ENCODE measurements around the gene RNF150. TPM values are rescaled to one million over a fixed set of nuclear protein-coding genes. Genes with fewer than 3 reads are reported as not detected.

Gene RNF150
- total RNA-seq, 4 donors from 2014 or later = 33.1 to 53.3 (median 43.6) TPM

GRCh38 chr4:140816806-140817510 lies 316.3 kb downstream of the RNF150 start:
- Histone ChIP-seq H3K36me3 (no peaks in the 10 kb centered on the region), H3K27me3 (no peaks in the 10 kb centered on the region), H3K4me3 (no peak overlapping the region), H3K9me3 (no peaks in the 10 kb centered on the region), H3K27ac (replicated peaks in 1 of 4) (no peak overlapping the region), H3K4me1 (no peaks in the 10 kb centered on the region)
- intact Hi-C loops (cut with DNase I) = no loop called here
- TF ChIP-seq POLR2AphosphoS5 (IDR thresholded peaks at IDR 0.05) (no peak), EP300 (IDR thresholded peaks at IDR 0.05) (no peak), CTCF (IDR thresholded peaks at IDR 0.05) (no peak), POLR2A (IDR thresholded peaks at IDR 0.05; ENCODE audit: low read depth) (no peak)
- WGBS = 92% methylated on average over 5 of the region's 5 CpGs
- DNase-seq (ENCODE audit: extremely low spot score) = no peak

- TF ChIP-seq POLR2AphosphoS5 (IDR thresholded peaks at IDR 0.05) (no peak), CTCF (IDR thresholded peaks at IDR 0.05) (no peak), EP300 (IDR thresholded peaks at IDR 0.05) (no peak), POLR2A (IDR thresholded peaks at IDR 0.05; ENCODE audit: low read depth) (no peak)
- no peaks in the 10 kb centered on the region for H3K27me3 ChIP-seq
- no peaks in the 10 kb centered on the region for H3K36me3 ChIP-seq
- no peaks in the 10 kb centered on the region for H3K9me3 ChIP-seq
- no peak overlapping the region for H3K27ac ChIP-seq (replicated peaks in 1 of 4)
- no peaks in the 10 kb centered on the region for H3K4me1 ChIP-seq
- 86% methylated on average over 2 of the region's 2 CpGs for WGBS
- H3K4me3 ChIP-seq = no peak overlapping the region
- DNase-seq (ENCODE audit: extremely low spot score) = no peak
- intact Hi-C loops (cut with DNase I) = no loop called here
These were observed 319.5 kb downstream of the RNF150 start for GRCh38 chr4:140813804-140814203.

DNA sequence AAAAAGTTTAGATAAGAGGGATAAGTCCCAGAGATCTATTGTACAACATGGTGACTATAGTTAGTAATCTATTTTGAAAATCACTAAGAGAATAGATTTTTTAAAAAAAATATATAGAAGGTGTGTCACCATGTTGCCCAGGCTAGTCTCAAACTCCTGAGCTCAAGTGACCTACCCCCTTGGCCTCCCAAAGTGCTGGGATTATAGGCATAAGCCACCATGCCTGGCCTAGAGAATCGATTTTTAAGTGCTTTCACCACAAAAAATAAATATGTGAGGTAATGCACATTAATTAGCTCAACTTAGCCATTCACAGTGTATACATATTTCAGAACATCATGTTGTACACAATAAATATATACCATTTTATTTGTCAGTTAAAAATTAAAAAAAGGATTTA lies 320.4 kb downstream of the RNF150 start:
- no peak for DNase-seq (ENCODE audit: extremely low spot score)
- intact Hi-C loops (cut with DNase I) = no loop called here
- Histone ChIP-seq H3K27me3 (no peaks in the 10 kb centered on the region), H3K36me3 (no peaks in the 10 kb centered on the region), H3K4me3 (no peak overlapping the region), H3K4me1 (peaks cover 0 to 7% (median 4%) of the 10 kb centered on the region in 4 donors), H3K27ac (replicated peaks in 1 of 4) (no peak overlapping the region), H3K9me3 (no peaks in the 10 kb centered on the region)
- 71% methylated on average over 1 of the region's 1 CpG for WGBS
- TF ChIP-seq POLR2AphosphoS5 (IDR thresholded peaks at IDR 0.05) (no peak), POLR2A (IDR thresholded peaks at IDR 0.05; ENCODE audit: low read depth) (no peak), EP300 (IDR thresholded peaks at IDR 0.05) (no peak), CTCF (IDR thresholded peaks at IDR 0.05) (no peak)

DNA sequence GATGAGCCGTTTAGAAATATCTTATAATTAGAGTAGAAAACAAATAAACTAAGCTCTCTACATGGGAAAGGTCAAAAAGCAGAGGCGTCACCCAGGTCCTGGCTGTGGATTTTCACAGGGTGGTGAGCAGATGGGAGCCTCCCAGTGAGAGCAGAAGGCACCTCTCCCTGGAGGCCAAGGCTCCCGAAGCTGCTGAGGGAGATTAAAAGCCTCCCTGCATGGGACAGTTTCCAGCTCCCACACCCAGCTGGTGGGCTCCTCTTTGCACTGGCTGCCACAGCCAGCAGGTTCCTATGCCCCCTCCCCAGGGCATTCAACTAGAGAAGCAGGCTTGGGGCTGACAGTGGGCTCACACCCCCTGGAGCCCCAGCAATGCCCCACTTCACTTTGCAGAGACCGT lies 321.8 kb downstream of the RNF150 start:
- WGBS = 80% methylated on average over 4 of the region's 4 CpGs
- Histone ChIP-seq H3K36me3 (no peaks in the 10 kb centered on the region), H3K27ac (replicated peaks in 1 of 4) (no peak overlapping the region), H3K4me1 (peaks cover 0 to 16% (median 13%) of the 10 kb centered on the region in 4 donors), H3K4me3 (no peak overlapping the region), H3K9me3 (no peaks in the 10 kb centered on the region), H3K27me3 (no peaks in the 10 kb centered on the region)
- no peak for DNase-seq (ENCODE audit: extremely low spot score)
- TF ChIP-seq EP300 (IDR thresholded peaks at IDR 0.05) = no peak
- no peak for TF ChIP-seq POLR2A (IDR thresholded peaks at IDR 0.05; ENCODE audit: low read depth)
- no peak for TF ChIP-seq POLR2AphosphoS5 (IDR thresholded peaks at IDR 0.05)
- no peak for TF ChIP-seq CTCF (IDR thresholded peaks at IDR 0.05)
- intact Hi-C loops (cut with DNase I) = no loop called here
